GM12878 (cell line): ENCODE results near the gene ARHGEF3. TPM values are rescaled to one million over a fixed set of nuclear protein-coding genes. Genes with fewer than 3 reads are reported as not detected.

ENCODE experiments used
- HCFC1 ChIP-seq: fragments of 150-350 bp; IDR thresholded peaks from 2 replicates; pipeline ENCODE4 v1.6.1; 2014; ENCODE audit warnings: low read length
- HDAC2 ChIP-seq: fragments of 200-600 bp; sonication (generic); IDR thresholded peaks from 2 replicates; pipeline ENCODE4 v1.6.1; 2017
- SMAD5 ChIP-seq: IDR thresholded peaks from 2 replicates; pipeline ENCODE4 v1.6.1; 2016; ENCODE audit warnings: antibody characterized with exemption, low read depth
- ZBTB40 ChIP-seq: fragments of 450-650 bp; IDR thresholded peaks from 2 replicates; pipeline ENCODE4 v1.6.1; 2016; ENCODE audit warnings: mild to moderate bottlenecking, moderate library complexity, borderline replicate concordance
- polyA plus RNA-seq, 11 experiments: library from polyadenylated mRNA; depleted of rRNA in 4 of 11; unstranded in 6 of 11; stranded (reverse) in 5 of 11; fragments of >200 nt; fragmentation: Nextera tagmentation in 4 of 11; fragmentation: Illumina TruSeq in 1 of 11; extraction: Ambion mirVana in 4 of 11; extraction: Trizol in 1 of 11; gene quantifications; 1 replicate in 1 of 11; 2 replicates in 10 of 11; pipeline versions ENCODE4 v1.2.1 to v1.2.3, GENCODE V29; 2011 to 2016; ENCODE audit warnings: inconsistent platforms in 2 of 11, missing spikeins in 2 of 11, low read depth in 1 of 11
- total RNA-seq, 4 experiments: library from RNA; depleted of rRNA in 3 of 4; stranded (reverse); fragments of >200 nt in 3 of 4; fragmentation: Illumina TruSeq in 1 of 4; extraction: Trizol in 1 of 4; gene quantifications; 2 replicates each; pipeline versions ENCODE4 v1.2.1 to v1.2.3, GENCODE V29; 2013 to 2021
- TF ChIP-seq, protein P1 (sequence below): fragments of 450-650 bp; IDR thresholded peaks from 2 replicates; pipeline ENCODE4 v1.6.1; 2018; ENCODE audit warnings: mild to moderate bottlenecking, low read depth, moderate library complexity; ENCODE audit not compliant: partially characterized antibody
- TF ChIP-seq, protein P2 (sequence below): fragments of 450-650 bp; IDR thresholded peaks from 2 replicates; pipeline ENCODE4 v1.6.1; 2017; ENCODE audit warnings: low read depth, mild to moderate bottlenecking, moderate library complexity
- TF ChIP-seq, protein P3 (sequence below): fragments of 450-650 bp; formaldehyde crosslinking; IDR thresholded peaks from 2 replicates; pipeline ENCODE4 v1.5.0; 2022; ENCODE audit warnings: mild to moderate bottlenecking, missing genetic modification characterization
- TF ChIP-seq, protein P4 (sequence below): IDR thresholded peaks from 2 replicates; pipeline ENCODE4 v1.6.1; 2011; ENCODE audit warnings: low read depth, mild to moderate bottlenecking, low read length, moderate library complexity, borderline replicate concordance; ENCODE audit errors: extremely low read depth

The ARHGEF3 gene
- total and polyA plus RNA-seq, 10 of the 15 experiments (the other 5 are each of a cell fraction or from before 2014, with no cell fraction given) = 21.8 to 78.7 (median 56.2) TPM

- TF ChIP-seq, protein P1, sequence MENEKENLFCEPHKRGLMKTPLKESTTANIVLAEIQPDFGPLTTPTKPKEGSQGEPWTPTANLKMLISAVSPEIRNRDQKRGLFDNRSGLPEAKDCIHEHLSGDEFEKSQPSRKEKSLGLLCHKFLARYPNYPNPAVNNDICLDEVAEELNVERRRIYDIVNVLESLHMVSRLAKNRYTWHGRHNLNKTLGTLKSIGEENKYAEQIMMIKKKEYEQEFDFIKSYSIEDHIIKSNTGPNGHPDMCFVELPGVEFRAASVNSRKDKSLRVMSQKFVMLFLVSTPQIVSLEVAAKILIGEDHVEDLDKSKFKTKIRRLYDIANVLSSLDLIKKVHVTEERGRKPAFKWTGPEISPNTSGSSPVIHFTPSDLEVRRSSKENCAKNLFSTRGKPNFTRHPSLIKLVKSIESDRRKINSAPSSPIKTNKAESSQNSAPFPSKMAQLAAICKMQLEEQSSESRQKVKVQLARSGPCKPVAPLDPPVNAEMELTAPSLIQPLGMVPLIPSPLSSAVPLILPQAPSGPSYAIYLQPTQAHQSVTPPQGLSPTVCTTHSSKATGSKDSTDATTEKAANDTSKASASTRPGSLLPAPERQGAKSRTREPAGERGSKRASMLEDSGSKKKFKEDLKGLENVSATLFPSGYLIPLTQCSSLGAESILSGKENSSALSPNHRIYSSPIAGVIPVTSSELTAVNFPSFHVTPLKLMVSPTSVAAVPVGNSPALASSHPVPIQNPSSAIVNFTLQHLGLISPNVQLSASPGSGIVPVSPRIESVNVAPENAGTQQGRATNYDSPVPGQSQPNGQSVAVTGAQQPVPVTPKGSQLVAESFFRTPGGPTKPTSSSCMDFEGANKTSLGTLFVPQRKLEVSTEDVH = no peak
- TF ChIP-seq HCFC1 (no peak), HDAC2 (no peak), SMAD5 (no peak), ZBTB40 (no peak)
- TF ChIP-seq, protein P2, sequence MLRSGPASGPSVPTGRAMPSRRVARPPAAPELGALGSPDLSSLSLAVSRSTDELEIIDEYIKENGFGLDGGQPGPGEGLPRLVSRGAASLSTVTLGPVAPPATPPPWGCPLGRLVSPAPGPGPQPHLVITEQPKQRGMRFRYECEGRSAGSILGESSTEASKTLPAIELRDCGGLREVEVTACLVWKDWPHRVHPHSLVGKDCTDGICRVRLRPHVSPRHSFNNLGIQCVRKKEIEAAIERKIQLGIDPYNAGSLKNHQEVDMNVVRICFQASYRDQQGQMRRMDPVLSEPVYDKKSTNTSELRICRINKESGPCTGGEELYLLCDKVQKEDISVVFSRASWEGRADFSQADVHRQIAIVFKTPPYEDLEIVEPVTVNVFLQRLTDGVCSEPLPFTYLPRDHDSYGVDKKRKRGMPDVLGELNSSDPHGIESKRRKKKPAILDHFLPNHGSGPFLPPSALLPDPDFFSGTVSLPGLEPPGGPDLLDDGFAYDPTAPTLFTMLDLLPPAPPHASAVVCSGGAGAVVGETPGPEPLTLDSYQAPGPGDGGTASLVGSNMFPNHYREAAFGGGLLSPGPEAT = no peak
- TF ChIP-seq, protein P3, sequence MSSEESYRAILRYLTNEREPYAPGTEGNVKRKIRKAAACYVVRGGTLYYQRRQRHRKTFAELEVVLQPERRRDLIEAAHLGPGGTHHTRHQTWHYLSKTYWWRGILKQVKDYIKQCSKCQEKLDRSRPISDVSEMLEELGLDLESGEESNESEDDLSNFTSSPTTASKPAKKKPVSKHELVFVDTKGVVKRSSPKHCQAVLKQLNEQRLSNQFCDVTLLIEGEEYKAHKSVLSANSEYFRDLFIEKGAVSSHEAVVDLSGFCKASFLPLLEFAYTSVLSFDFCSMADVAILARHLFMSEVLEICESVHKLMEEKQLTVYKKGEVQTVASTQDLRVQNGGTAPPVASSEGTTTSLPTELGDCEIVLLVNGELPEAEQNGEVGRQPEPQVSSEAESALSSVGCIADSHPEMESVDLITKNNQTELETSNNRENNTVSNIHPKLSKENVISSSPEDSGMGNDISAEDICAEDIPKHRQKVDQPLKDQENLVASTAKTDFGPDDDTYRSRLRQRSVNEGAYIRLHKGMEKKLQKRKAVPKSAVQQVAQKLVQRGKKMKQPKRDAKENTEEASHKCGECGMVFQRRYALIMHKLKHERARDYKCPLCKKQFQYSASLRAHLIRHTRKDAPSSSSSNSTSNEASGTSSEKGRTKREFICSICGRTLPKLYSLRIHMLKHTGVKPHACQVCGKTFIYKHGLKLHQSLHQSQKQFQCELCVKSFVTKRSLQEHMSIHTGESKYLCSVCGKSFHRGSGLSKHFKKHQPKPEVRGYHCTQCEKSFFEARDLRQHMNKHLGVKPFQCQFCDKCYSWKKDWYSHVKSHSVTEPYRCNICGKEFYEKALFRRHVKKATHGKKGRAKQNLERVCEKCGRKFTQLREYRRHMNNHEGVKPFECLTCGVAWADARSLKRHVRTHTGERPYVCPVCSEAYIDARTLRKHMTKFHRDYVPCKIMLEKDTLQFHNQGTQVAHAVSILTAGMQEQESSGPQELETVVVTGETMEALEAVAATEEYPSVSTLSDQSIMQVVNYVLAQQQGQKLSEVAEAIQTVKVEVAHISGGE (CRISPR knock-in tag) = no peak
- TF ChIP-seq, protein P4, sequence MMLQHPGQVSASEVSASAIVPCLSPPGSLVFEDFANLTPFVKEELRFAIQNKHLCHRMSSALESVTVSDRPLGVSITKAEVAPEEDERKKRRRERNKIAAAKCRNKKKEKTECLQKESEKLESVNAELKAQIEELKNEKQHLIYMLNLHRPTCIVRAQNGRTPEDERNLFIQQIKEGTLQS = no peak
Observed at GRCh38 chr3:56764904-56765547, 36.7 kb downstream of the ARHGEF3 start (continued).
